HG02885 (cell line): Measurements from ENCODE around the gene SLC24A4.
A peak's percentile ranks its signal among the peaks of the same experiment; 100 is the strongest.

ENCODE experiments used
- ATAC-seq: cut with Tn5 transposase; IDR thresholded peaks from one replicate; pipeline ENCODE4 v1.9.1; 2021; ENCODE audit warnings: mild to moderate bottlenecking; ENCODE audit not compliant: unreplicated experiment, poor library complexity

Gene SLC24A4

DNA sequence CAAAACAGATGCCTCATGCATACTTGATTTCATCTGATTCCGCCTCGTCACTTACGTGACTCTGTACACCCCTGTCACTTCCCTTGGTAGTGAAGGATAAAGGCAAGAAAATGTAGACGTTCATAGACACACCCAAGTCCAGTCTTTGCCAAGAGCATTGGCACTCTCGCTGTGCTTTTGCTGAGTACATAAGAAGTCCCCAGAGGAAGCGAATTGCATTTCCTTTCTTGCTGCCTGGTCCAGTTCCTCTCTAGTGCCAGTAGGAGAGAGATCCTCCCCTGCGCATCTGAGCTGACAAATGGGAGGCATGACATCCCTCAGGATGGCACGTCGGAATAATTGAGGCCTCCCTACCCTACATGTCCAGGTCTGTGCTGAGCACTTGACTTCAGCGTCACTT is 169.3 kb downstream of the SLC24A4 start:
- no peak for ATAC-seq

GRCh38 chr14:92493024-92493423 is 170.1 kb downstream of the SLC24A4 start:
- no peak for ATAC-seq

DNA sequence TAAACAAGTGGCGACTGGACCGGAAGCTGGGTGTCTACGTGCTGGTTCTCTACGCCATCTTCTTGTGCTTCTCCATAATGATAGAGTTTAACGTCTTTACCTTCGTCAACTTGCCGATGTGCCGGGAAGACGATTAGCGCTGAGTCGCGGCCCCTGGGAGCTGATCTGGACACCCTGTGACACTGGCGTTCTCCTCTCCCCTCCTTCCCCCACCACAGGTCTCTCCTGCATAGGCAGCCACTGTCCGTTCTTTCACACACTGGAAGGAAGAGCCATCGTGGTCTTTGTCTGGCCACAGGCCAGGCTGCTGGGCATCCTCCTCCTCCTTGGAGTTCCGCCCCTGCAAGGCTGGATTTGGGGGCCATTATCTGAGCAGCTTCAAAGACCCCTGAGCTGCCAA is 170.5 kb downstream of the SLC24A4 start:
- ATAC-seq = no peak

- peak; percentile 53 for ATAC-seq
Observed at GRCh38 chr14:92494512-92494911, 171.5 kb downstream of the SLC24A4 start.

- ATAC-seq = no peak
Observed at GRCh38 chr14:92495027-92495426, 172.1 kb downstream of the SLC24A4 start.

GRCh38 chr14:92496191-92496857 is 173.4 kb downstream of the SLC24A4 start:
- no peak for ATAC-seq

DNA sequence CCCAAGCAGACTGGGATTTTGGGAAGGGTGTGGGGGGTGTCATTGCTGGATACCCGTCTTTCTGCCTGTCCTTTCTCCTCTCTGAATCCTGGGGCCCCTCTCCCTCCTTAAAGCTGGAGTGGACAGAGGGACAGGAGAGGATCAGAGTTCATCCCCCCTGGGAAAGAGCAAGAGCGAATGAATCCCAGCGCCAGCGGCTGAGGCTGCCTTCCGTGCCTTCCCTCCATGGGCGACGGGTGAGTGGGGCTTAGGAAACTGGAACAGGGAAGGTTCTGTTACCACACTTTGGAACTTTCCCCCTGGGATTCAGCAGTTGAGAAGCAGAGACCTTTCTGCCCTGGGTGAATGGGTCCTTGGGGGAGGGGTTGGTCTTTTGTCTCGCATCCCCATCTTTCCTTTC is 174.4 kb downstream of the SLC24A4 start:
- ATAC-seq = no peak

- ATAC-seq = no peak
Observed at GRCh38 chr14:92499234-92499633, 176.3 kb downstream of the SLC24A4 start.

DNA sequence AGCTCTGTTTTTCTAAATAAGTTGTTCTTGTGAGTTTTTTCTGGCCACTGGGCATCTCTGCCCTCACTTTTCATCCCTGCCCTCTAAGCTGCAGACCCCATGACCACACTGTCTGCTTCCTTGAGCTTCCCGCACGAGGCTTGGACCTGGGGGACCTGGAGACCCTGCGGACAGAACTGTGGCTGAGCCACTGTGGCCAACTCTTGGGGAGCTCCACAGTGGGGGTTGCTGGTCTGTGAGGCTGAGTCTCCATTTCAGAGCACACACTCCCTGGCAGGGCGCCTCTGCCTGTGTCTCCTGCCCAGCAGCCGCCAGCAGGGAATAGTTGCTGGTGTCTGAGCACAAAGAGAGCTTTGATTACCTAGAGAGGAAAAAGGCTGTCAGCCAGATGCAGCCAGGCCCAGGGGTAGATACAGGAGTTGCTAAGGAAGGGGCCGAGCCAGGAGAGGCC is 177.6 kb downstream of the SLC24A4 start:
- ATAC-seq = no peak

DNA sequence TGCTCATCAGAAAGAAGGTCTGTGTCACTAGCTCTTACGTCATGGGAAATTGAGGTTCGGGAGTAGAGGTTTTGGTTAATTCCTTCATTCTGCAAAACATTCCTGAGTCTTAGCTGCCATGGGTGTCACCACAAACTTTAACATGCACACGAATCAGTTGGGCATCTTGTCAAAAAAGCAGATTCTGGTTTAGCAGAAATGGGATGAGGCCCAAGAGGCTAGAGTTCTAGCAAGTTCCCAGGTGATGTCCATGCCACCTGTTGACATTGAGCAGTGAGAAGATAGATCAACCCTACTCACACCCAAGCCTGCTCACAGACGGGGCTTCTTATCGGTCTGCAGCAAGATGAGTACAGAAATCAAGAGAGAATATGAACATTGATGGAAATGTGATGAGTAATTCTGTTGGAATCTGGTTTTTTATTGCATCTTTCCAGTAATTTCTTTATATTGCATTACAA is 179.0 kb downstream of the SLC24A4 start:
- ATAC-seq = no peak

DNA sequence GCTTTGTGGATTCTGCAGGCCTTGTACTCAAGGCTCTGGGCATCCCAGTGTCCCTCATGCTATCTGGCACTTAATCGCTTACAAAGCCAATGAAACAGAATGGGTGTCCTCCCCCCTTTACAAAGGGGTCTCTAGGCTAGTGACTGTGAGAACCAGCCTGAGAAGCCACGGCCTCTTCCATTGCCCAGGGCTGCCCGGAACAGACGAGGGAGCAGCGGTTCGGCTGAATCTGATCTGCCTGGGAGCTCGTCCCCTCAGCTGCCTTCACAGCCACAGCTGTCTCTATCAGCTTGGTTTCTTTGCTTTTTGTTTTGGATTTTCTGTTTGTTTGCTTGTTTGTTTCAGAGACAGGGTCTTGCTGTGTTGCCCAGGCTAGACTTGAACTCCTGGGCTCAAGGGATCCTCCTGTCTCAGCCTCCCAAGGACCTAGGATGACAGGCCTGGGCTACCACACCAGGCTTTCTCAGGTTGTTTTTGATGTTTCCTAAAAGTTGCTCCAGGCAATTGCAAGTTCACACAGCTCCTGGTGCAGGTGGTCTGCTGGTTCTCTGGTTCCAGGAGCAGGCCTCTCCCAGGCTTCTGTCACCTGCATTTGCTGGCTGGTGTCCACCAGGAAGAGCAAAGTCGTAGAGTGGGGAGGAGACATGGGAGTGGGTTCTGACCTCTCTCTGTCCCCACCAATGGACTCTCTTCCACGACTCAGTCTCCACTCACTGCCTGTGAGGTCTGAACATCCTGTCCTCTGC is 179.7 kb downstream of the SLC24A4 start:
- ATAC-seq = no peak

DNA sequence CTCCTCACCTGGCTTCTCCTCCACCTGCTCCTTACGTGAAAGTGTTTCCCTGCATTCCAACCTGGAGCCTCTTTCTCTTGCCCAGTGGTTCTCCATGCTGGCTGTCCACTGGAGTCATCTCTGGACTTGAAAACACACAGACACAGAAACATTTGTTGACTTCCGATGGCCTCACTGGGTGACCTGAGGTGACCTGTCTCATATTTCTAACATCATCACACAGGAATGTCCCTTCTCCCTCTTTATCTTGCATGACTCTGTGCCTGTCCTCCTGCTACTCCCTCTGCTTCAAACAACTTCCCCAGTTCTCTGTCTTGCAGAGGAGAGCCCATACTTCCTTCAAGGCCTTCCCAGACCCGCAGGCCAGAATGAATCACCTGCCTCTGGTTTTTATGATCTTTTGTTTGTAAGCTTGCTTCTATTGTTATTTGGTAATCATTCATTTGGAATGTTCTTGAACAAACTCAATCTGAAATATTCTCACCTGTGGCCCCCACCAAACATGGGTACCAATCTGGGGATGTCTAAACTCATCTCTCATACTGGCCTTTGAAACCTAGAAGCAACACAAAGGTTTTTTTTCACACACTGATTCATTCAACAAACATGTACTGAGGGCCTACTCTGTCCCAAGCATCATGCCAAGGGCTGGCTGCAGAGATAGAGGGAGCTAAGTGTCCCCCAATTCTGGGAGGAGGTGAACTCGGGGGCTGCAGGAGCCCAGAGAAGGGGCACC is 181.0 kb downstream of the SLC24A4 start:
- ATAC-seq = no peak

GRCh38 chr14:92505826-92506225 is 182.9 kb downstream of the SLC24A4 start:
- no peak for ATAC-seq

- no peak for ATAC-seq
Observed at GRCh38 chr14:92506231-92506630, 183.3 kb downstream of the SLC24A4 start.

DNA sequence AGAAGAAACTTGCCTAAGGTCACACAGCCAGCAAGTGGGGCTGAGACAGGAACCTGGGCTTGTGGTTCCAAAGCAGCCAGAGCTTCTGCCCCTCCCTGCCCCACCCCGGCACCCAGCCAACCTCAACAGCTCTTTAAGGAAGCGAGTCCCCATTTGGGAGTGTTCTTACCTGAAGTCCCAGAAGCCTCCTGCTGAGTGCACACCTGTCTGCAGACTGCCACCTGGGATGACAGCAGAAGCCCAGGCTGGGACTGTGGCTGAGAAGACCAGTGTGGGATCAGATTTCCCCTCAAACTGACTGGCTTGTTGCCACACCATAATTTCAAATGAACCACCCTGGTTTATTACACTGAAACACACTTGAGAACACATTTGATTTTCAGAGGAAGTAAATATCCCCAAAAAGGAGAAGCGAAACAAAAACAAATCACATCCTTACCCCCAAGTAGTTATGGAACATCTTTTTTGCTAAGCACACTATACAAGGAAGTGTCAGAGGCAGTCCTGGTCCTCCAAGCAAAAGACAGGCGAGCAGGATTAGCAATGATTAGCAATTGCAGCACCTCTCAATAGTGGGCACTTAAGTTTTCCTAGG is 184.3 kb downstream of the SLC24A4 start:
- no peak for ATAC-seq

GRCh38 chr14:92510972-92511371 is 188.0 kb downstream of the SLC24A4 start:
- ATAC-seq = no peak

DNA sequence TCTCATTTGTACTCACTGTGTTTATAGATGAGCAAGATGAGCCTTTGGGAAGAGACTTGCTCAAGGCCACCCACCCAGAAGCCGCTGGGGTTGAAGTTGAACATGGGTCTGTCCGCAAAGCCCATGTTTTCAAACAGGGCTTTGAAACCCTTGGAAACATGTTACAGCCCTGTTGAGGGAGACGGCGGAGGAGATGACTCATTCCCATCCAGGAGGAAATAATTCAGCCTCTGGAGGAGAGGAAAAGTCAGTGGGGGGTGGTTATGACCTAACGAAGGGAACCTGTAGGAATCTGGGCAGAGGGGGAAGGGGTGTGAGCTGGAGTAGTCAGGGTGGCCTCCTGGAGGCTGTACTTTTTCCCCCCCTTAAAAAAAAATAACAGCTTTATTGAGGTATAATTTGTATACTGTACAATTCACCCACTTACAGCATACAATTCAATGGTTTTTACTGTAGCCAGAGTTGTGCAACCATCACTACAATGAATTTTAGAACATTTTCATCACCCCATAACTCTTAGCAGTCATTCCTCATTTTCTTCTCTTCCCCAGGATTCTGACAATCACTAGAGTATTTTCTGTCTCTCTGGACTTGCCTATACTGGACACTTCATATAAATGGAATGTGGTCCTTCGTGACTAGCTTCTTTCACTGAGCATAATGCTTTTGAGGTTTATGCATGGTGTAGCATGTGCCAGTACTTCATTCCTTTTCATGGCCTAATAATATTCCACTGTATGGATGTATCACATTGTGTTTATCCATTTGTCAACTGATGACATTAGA is 188.7 kb downstream of the SLC24A4 start:
- ATAC-seq = no peak

- ATAC-seq = no peak
Observed at GRCh38 chr14:92512807-92513203, 189.8 kb downstream of the SLC24A4 start.

DNA sequence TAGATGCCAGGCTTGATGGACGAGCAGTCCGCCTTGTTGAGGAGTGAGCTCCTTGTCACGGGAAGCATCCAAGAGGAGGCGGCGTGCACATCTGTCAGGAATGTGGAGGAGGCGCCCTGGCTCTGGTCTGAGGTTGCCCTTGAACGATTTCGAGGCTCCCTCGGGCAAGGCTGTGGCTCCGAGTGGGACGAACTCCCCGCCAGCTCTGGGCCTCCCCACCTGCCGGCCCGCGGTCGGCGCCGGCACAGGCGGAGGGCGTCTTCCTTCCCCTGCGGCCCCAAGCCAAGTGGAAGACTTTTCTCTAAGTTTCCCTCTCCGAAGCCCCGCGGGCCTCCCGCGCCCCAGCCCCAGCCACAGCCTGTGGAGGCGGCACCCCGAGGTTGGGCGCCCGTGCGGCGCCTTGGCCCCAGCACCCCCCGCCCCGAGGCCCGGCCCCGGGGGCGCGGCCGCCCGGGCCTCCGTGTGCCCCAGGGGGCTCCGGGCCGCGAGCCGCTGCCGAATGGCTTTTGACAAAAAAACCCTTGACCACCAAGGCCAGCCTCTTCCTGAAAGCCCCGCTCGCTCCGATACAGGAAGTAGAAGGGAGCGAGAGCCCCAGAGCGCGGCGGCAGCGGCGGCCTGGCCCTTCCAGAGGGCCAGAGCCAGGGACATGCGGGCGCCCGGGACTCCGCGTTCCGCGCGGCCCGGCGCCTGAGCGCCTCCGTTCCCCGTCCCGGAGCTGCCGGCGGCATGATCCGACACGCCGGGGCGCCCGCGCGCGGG is 190.4 kb downstream of the SLC24A4 start, which contains the start of gene RIN3:
Gene RIN3, plus strand, starts transcription at position 578 of the 762 bp plus-strand sequence. Its CDS starts 152 bp downstream, at position 730.
- ATAC-seq = peak; percentile 70
